ENCODE data around the gene NIPBL.

- TF ChIP-seq SP1 (IDR thresholded peaks at IDR 0.05) (no peak), SUZ12 (IDR thresholded peaks at IDR 0.05) (no peak), TARDBP (IDR thresholded peaks at IDR 0.05) (no peak), BHLHE40 (IDR thresholded peaks at IDR 0.05; ENCODE audit: borderline replicate concordance) (no peak), ELF4 (IDR thresholded peaks at IDR 0.05) (no peak), FOXK2 (IDR thresholded peaks at IDR 0.05) (no peak)
Measured at GRCh38 chr5:36896476-36896875, 19.9 kb downstream of the NIPBL start.

Data from HEK293T (cell line).